Activated T-helper 17 cell treated with anti-CD3 and anti-CD28 coated beads, Interleukin-2, amount 50 U/mL, for 72 hours (primary cell): Measurements from ENCODE around the gene SELENOV. TPM values are rescaled to one million over a fixed set of nuclear protein-coding genes. Genes with fewer than 3 reads are reported as not detected.

Experiments
- ATAC-seq: fragments of 150-1000 bp; cut with Tn5 transposase; replicated peaks from 2 replicates; pipeline ENCODE4 v1.10.0; 2021; ENCODE audit warnings: mild to moderate bottlenecking, moderate library complexity
- H3K27ac Mint-ChIP-seq: one replicate; pipeline ENCODE4 v1.8.0; 2022; ENCODE audit warnings: mixed read lengths
- H3K27me3 Mint-ChIP-seq: one replicate; pipeline ENCODE4 v1.8.0; 2022; ENCODE audit warnings: mixed read lengths
- H3K36me3 Mint-ChIP-seq: one replicate; pipeline ENCODE4 v1.8.0; 2022; ENCODE audit warnings: low read depth, mild to moderate bottlenecking, mixed read lengths
- H3K4me1 Mint-ChIP-seq: one replicate; pipeline ENCODE4 v1.8.0; 2022; ENCODE audit warnings: mixed read lengths
- H3K4me3 Mint-ChIP-seq: one replicate; pipeline ENCODE4 v1.8.0; 2022; ENCODE audit warnings: mild to moderate bottlenecking, mixed read lengths
- H3K9me3 Mint-ChIP-seq: one replicate; pipeline ENCODE4 v1.8.0; 2022; ENCODE audit warnings: mixed read lengths
- total RNA-seq, 2 donors: library from RNA; stranded (reverse); gene quantifications; one replicate each; pipeline ENCODE4 v1.2.3, GENCODE V29; 2022

SELENOV gene
- total RNA-seq, 2 donors from 2014 or later = not detected

- Mint-ChIP-seq H3K36me3 (peaks cover 6% of the 10 kb centered on the region), H3K9me3 (no peaks in the 10 kb centered on the region), H3K27me3 (no peaks in the 10 kb centered on the region), H3K4me3 (peak overlapping the region; percentile 58), H3K4me1 (peaks cover 35% of the 10 kb centered on the region), H3K27ac (peak overlapping the region; percentile 75)
- no peak for ATAC-seq
Observed at GRCh38 chr19:39544911-39545310, 30.0 kb downstream of the SELENOV start.

- ATAC-seq = no peak
- Mint-ChIP-seq H3K4me1 (peaks cover 29% of the 10 kb centered on the region), H3K4me3 (no peak overlapping the region), H3K36me3 (no peaks in the 10 kb centered on the region), H3K9me3 (no peaks in the 10 kb centered on the region), H3K27me3 (no peaks in the 10 kb centered on the region), H3K27ac (no peak overlapping the region)
Observed at GRCh38 chr19:39546599-39546998, 31.7 kb downstream of the SELENOV start.

GRCh38 chr19:39550197-39550596, 35.3 kb downstream of the SELENOV start:
- peaks cover 17% of the 10 kb centered on the region for H3K4me1 Mint-ChIP-seq
- ATAC-seq = no peak
- no peaks in the 10 kb centered on the region for H3K36me3 Mint-ChIP-seq
- no peak overlapping the region for H3K27ac Mint-ChIP-seq
- H3K4me3 Mint-ChIP-seq = no peak overlapping the region
- no peaks in the 10 kb centered on the region for H3K9me3 Mint-ChIP-seq
- peaks cover 3% of the 10 kb centered on the region for H3K27me3 Mint-ChIP-seq

- peaks cover 9% of the 10 kb centered on the region for H3K4me1 Mint-ChIP-seq
- peaks cover 3% of the 10 kb centered on the region for H3K27me3 Mint-ChIP-seq
- no peaks in the 10 kb centered on the region for H3K9me3 Mint-ChIP-seq
- H3K36me3 Mint-ChIP-seq = no peaks in the 10 kb centered on the region
- ATAC-seq = no peak
- H3K4me3 Mint-ChIP-seq = no peak overlapping the region
- H3K27ac Mint-ChIP-seq = no peak overlapping the region
Observed at GRCh38 chr19:39553082-39553652, 38.2 kb downstream of the SELENOV start.

GRCh38 chr19:39554701-39555311, 39.9 kb downstream of the SELENOV start:
- peaks cover 3% of the 10 kb centered on the region for H3K27me3 Mint-ChIP-seq
- no peak for ATAC-seq
- no peaks in the 10 kb centered on the region for H3K36me3 Mint-ChIP-seq
- H3K4me1 Mint-ChIP-seq = peaks cover 18% of the 10 kb centered on the region
- no peak overlapping the region for H3K27ac Mint-ChIP-seq
- no peaks in the 10 kb centered on the region for H3K9me3 Mint-ChIP-seq
- H3K4me3 Mint-ChIP-seq = no peak overlapping the region

- Mint-ChIP-seq H3K27me3 (peaks cover 3% of the 10 kb centered on the region), H3K27ac (no peak overlapping the region), H3K36me3 (no peaks in the 10 kb centered on the region), H3K4me3 (no peak overlapping the region), H3K4me1 (peaks cover 18% of the 10 kb centered on the region), H3K9me3 (no peaks in the 10 kb centered on the region)
- ATAC-seq = no peak
Observed at GRCh38 chr19:39555883-39556282, 40.9 kb downstream of the SELENOV start.

GRCh38 chr19:39557811-39558623, 43.1 kb downstream of the SELENOV start:
- H3K4me1 Mint-ChIP-seq = peaks cover 18% of the 10 kb centered on the region
- H3K9me3 Mint-ChIP-seq = no peaks in the 10 kb centered on the region
- peaks cover 3% of the 10 kb centered on the region for H3K27me3 Mint-ChIP-seq
- H3K27ac Mint-ChIP-seq = peak overlapping the region; percentile 75
- H3K4me3 Mint-ChIP-seq = peak overlapping the region; percentile 80
- ATAC-seq = peak; percentile 79
- no peaks in the 10 kb centered on the region for H3K36me3 Mint-ChIP-seq

- peak overlapping the region; percentile 80 for H3K4me3 Mint-ChIP-seq
- H3K36me3 Mint-ChIP-seq = no peaks in the 10 kb centered on the region
- H3K4me1 Mint-ChIP-seq = peaks cover 15% of the 10 kb centered on the region
- no peaks in the 10 kb centered on the region for H3K9me3 Mint-ChIP-seq
- H3K27me3 Mint-ChIP-seq = no peaks in the 10 kb centered on the region
- peak; percentile 89 for ATAC-seq
- H3K27ac Mint-ChIP-seq = peak overlapping the region; percentile 75
Observed at GRCh38 chr19:39558624-39559117, 43.7 kb downstream of the SELENOV start.

GRCh38 chr19:39563408-39563807, 48.5 kb downstream of the SELENOV start:
- H3K27me3 Mint-ChIP-seq = no peaks in the 10 kb centered on the region
- H3K36me3 Mint-ChIP-seq = no peaks in the 10 kb centered on the region
- no peak for ATAC-seq
- no peak overlapping the region for H3K27ac Mint-ChIP-seq
- peaks cover 7% of the 10 kb centered on the region for H3K4me1 Mint-ChIP-seq
- H3K4me3 Mint-ChIP-seq = no peak overlapping the region
- no peaks in the 10 kb centered on the region for H3K9me3 Mint-ChIP-seq

GRCh38 chr19:39566064-39566463, 51.1 kb downstream of the SELENOV start:
- no peaks in the 10 kb centered on the region for H3K9me3 Mint-ChIP-seq
- H3K4me3 Mint-ChIP-seq = no peak overlapping the region
- no peak overlapping the region for H3K27ac Mint-ChIP-seq
- H3K4me1 Mint-ChIP-seq = no peaks in the 10 kb centered on the region
- no peak for ATAC-seq
- peaks cover 14% of the 10 kb centered on the region for H3K27me3 Mint-ChIP-seq
- no peaks in the 10 kb centered on the region for H3K36me3 Mint-ChIP-seq

GRCh38 chr19:39568604-39569003, 53.7 kb downstream of the SELENOV start:
- peaks cover 22% of the 10 kb centered on the region for H3K27me3 Mint-ChIP-seq
- no peak overlapping the region for H3K27ac Mint-ChIP-seq

More at GRCh38 chr19:39568604-39569003, 53.7 kb downstream of the SELENOV start:
- peak; percentile 63 for ATAC-seq
- no peaks in the 10 kb centered on the region for H3K9me3 Mint-ChIP-seq
- H3K4me3 Mint-ChIP-seq = no peak overlapping the region
- no peaks in the 10 kb centered on the region for H3K36me3 Mint-ChIP-seq
- no peaks in the 10 kb centered on the region for H3K4me1 Mint-ChIP-seq

Other genes starting within 250 kb of the SELENOV start
- not detected for gene IFNL2, start 246.7 kb upstream of the SELENOV start, total RNA-seq
- gene IFNL1, start 218.7 kb upstream of the SELENOV start, total RNA-seq = under 1 TPM in 1 of 2 donors, not detected in 1; 0.42 TPM
- gene LRFN1, start 194.3 kb upstream of the SELENOV start, total RNA-seq = 1 to 10 TPM; 3.7 to 10.0 TPM
- gene GMFG, start 179.1 kb upstream of the SELENOV start, total RNA-seq = 100 to 1,000 TPM; 330 to 351 TPM
- gene SAMD4B, start 172.7 kb upstream of the SELENOV start, total RNA-seq = 10 to 100 TPM; 52.8 to 75.1 TPM
- gene PAF1, start 124.0 kb upstream of the SELENOV start, total RNA-seq = 10 to 100 TPM; 46.6 to 58.6 TPM
- 10 to 100 TPM; 24.6 to 27.7 TPM for gene MED29, start 123.8 kb upstream of the SELENOV start, total RNA-seq
- gene ZFP36, start 108.3 kb upstream of the SELENOV start, total RNA-seq = 100 to 1,000 TPM in 1 of 2 donors, 10 to 100 TPM in 1; 67.4 to 265 TPM
- gene PLEKHG2, start 102.5 kb upstream of the SELENOV start, total RNA-seq = 10 to 100 TPM; 51.2 to 69.4 TPM
- 1,000 to 10,000 TPM; 2,984 to 3,090 TPM for gene RPS16, start 79.2 kb upstream of the SELENOV start, total RNA-seq
- gene SUPT5H, start 69.6 kb upstream of the SELENOV start, total RNA-seq = 100 to 1,000 TPM; 182 to 239 TPM
- 10 to 100 TPM; 51.5 to 95.1 TPM for gene TIMM50, start 34.3 kb upstream of the SELENOV start, total RNA-seq
- gene DLL3, start 16.2 kb upstream of the SELENOV start, total RNA-seq = 1 to 10 TPM in 1 of 2 donors, under 1 TPM in 1; 0.16 to 1.2 TPM
- gene EID2B, start 17.7 kb downstream of the SELENOV start, total RNA-seq = 1 to 10 TPM; 2.8 to 3.2 TPM
- 10 to 100 TPM in 1 of 2 donors, 1 to 10 TPM in 1; 9.4 to 13.4 TPM for gene EID2, start 25.0 kb downstream of the SELENOV start, total RNA-seq
- not detected for gene LGALS13, start 87.4 kb downstream of the SELENOV start, total RNA-seq
- gene LGALS16, start 140.8 kb downstream of the SELENOV start, total RNA-seq = not detected
- 1 to 10 TPM in 1 of 2 donors, under 1 TPM in 1; 0.69 to 2.2 TPM for gene LGALS14, start 189.3 kb downstream of the SELENOV start, total RNA-seq
- gene CLC, start 222.9 kb downstream of the SELENOV start, total RNA-seq = not detected